ENCODE measurements around the gene TCF7L1. TPM values are rescaled to one million over a fixed set of nuclear protein-coding genes. Genes with fewer than 3 reads are reported as not detected.

TCF7L1 gene
- total and polyA plus RNA-seq, 4 donors, result 12.3 to 21.5 (median 13.8) TPM

GRCh38 chr2:85276571-85277118, 143.5 kb downstream of the TCF7L1 start:
- Histone ChIP-seq H3K36me3 (ENCODE audit: control insufficient read depth in 4 of 4, insufficient read depth in 4 of 4, low read length in 4 of 4) (no peaks in the 10 kb centered on the region), H3K4me3 (no peak overlapping the region), H3K4me1 (ENCODE audit: control insufficient read depth in 5 of 5, insufficient read depth in 5 of 5, low read length in 5 of 5) (peaks cover 4 to 47% (median 24%) of the 10 kb centered on the region in 5 donors), H3K27me3 (ENCODE audit: control insufficient read depth in 3 of 3, insufficient read depth in 3 of 3, low read length in 2 of 3) (no peaks in the 10 kb centered on the region), H3K9me3 (ENCODE audit: control insufficient read depth in 4 of 4, insufficient read depth in 3 of 4, low read length in 3 of 4) (no peaks in the 10 kb centered on the region), H3K9ac (ENCODE audit: insufficient read depth in 1 of 2, low read length in 2 of 2) (peak overlapping the region in 1 of 2 donors; percentile 59), H3K27ac (ENCODE audit: low read depth in 1 of 2, low read length in 1 of 2) (peak overlapping the region; percentile 46 to 63)
- 63 to 78% methylated on average over 14 of the region's 14 CpGs for WGBS, 2 donors
- ATAC-seq (ENCODE audit: insufficient read depth, low FRiP score) (no peak), DNase-seq (peak in 1 of 3 donors; percentile 53)
- TF ChIP-seq CTCF (IDR thresholded peaks at IDR 0.05; ENCODE audit: control extremely low read depth, extremely low read depth), result no peak

- no peaks in the 10 kb centered on the region for H3K9me3 ChIP-seq (ENCODE audit: control insufficient read depth in 4 of 4, insufficient read depth in 3 of 4, low read length in 3 of 4)
- H3K36me3 ChIP-seq (ENCODE audit: control insufficient read depth in 4 of 4, insufficient read depth in 4 of 4, low read length in 4 of 4), result peaks cover 0 to 3% (median 0%) of the 10 kb centered on the region in 4 donors
- DNase-seq (peak; percentile 89 to 96 (median 94)), ATAC-seq (ENCODE audit: insufficient read depth, low FRiP score) (peak; percentile 23)
- no peak overlapping the region for H3K4me3 ChIP-seq
- H3K27me3 ChIP-seq (ENCODE audit: control insufficient read depth in 3 of 3, insufficient read depth in 3 of 3, low read length in 2 of 3), result no peaks in the 10 kb centered on the region
- TF ChIP-seq CTCF (IDR thresholded peaks at IDR 0.05; ENCODE audit: control extremely low read depth, extremely low read depth), result no peak
- H3K9ac ChIP-seq (ENCODE audit: insufficient read depth in 1 of 2, low read length in 2 of 2), result peak overlapping the region in 1 of 2 donors; percentile 30
- peak overlapping the region; percentile 42 to 71 for H3K27ac ChIP-seq (ENCODE audit: low read depth in 1 of 2, low read length in 1 of 2)
- H3K4me1 ChIP-seq (ENCODE audit: control insufficient read depth in 5 of 5, insufficient read depth in 5 of 5, low read length in 5 of 5), result peaks cover 4 to 47% (median 24%) of the 10 kb centered on the region in 5 donors
- WGBS, 2 donors, result 58 to 69% methylated on average over 15 of the region's 15 CpGs
Observed at GRCh38 chr2:85277416-85278158, 144.4 kb downstream of the TCF7L1 start.

GRCh38 chr2:85278361-85278760, 145.2 kb downstream of the TCF7L1 start:
- Histone ChIP-seq H3K9ac (ENCODE audit: insufficient read depth in 1 of 2, low read length in 2 of 2) (peak overlapping the region in 1 of 2 donors; percentile 17), H3K9me3 (ENCODE audit: control insufficient read depth in 4 of 4, insufficient read depth in 3 of 4, low read length in 3 of 4) (no peaks in the 10 kb centered on the region), H3K36me3 (ENCODE audit: control insufficient read depth in 4 of 4, insufficient read depth in 4 of 4, low read length in 4 of 4) (peaks cover 0 to 3% (median under 1%) of the 10 kb centered on the region in 4 donors), H3K27me3 (ENCODE audit: control insufficient read depth in 3 of 3, insufficient read depth in 3 of 3, low read length in 2 of 3) (no peaks in the 10 kb centered on the region), H3K27ac (ENCODE audit: low read depth in 1 of 2, low read length in 1 of 2) (no peak overlapping the region), H3K4me3 (no peak overlapping the region), H3K4me1 (ENCODE audit: control insufficient read depth in 5 of 5, insufficient read depth in 5 of 5, low read length in 5 of 5) (peaks cover 4 to 44% (median 24%) of the 10 kb centered on the region in 5 donors)
- WGBS, 2 donors, result 81 to 86% methylated on average over 2 of the region's 2 CpGs
- TF ChIP-seq CTCF (IDR thresholded peaks at IDR 0.05; ENCODE audit: control extremely low read depth, extremely low read depth), result no peak
- ATAC-seq (ENCODE audit: insufficient read depth, low FRiP score) (no peak), DNase-seq (no peak)
